ENCODE measurements around the gene SMPD3.

SMPD3 gene

GRCh38 chr16:68382296-68382718 lies 66.0 kb downstream of the SMPD3 start:
- in situ Hi-C loops (cut with HindIII; ENCODE audit: low pct_ligation_motif_present, low sequenced_read_pairs): no loop called here
- TF ChIP-seq CTCF (IDR thresholded peaks at IDR 0.05; ENCODE audit: low read depth, low read length, missing control alignments): peak; percentile 54
- no peak overlapping the region for H3K27ac ChIP-seq
- no peaks in the 10 kb centered on the region for H3K27me3 ChIP-seq (replicated peaks)
- H3K4me3 ChIP-seq (ENCODE audit: low read depth, low read length): no peak overlapping the region
- DNase-seq: no peak
- no peaks in the 10 kb centered on the region for H3K36me3 ChIP-seq (replicated peaks)

- in situ Hi-C loops (cut with HindIII; ENCODE audit: low pct_ligation_motif_present, low sequenced_read_pairs): no loop called here
- Histone ChIP-seq H3K36me3 (replicated peaks) (no peaks in the 10 kb centered on the region), H3K27me3 (replicated peaks) (no peaks in the 10 kb centered on the region), H3K4me3 (ENCODE audit: low read depth, low read length) (no peak overlapping the region), H3K27ac (no peak overlapping the region)
- no peak for TF ChIP-seq CTCF (IDR thresholded peaks at IDR 0.05; ENCODE audit: low read depth, low read length, missing control alignments)
- no peak for DNase-seq
These were observed 67.0 kb downstream of the SMPD3 start for GRCh38 chr16:68381363-68381724.

GRCh38 chr16:68380676-68381362 lies 67.5 kb downstream of the SMPD3 start:
- H3K36me3 ChIP-seq (replicated peaks): no peaks in the 10 kb centered on the region
- no peak overlapping the region for H3K27ac ChIP-seq
- no peak for TF ChIP-seq CTCF (IDR thresholded peaks at IDR 0.05; ENCODE audit: low read depth, low read length, missing control alignments)
- no peak overlapping the region for H3K4me3 ChIP-seq (ENCODE audit: low read depth, low read length)
- in situ Hi-C loops (cut with HindIII; ENCODE audit: low pct_ligation_motif_present, low sequenced_read_pairs): no loop called here
- H3K27me3 ChIP-seq (replicated peaks): no peaks in the 10 kb centered on the region
- DNase-seq: no peak

- no peaks in the 10 kb centered on the region for H3K36me3 ChIP-seq (replicated peaks)
- no peak overlapping the region for H3K4me3 ChIP-seq (ENCODE audit: low read depth, low read length)
- H3K27ac ChIP-seq: no peak overlapping the region
- DNase-seq: no peak
- no peak for TF ChIP-seq CTCF (IDR thresholded peaks at IDR 0.05; ENCODE audit: low read depth, low read length, missing control alignments)
- in situ Hi-C loops (cut with HindIII; ENCODE audit: low pct_ligation_motif_present, low sequenced_read_pairs): no loop called here
- peaks cover 2% of the 10 kb centered on the region for H3K27me3 ChIP-seq (replicated peaks)
These were observed 68.0 kb downstream of the SMPD3 start for GRCh38 chr16:68380348-68380670.

GRCh38 chr16:68379472-68380347 lies 68.6 kb downstream of the SMPD3 start:
- no peak for TF ChIP-seq CTCF (IDR thresholded peaks at IDR 0.05; ENCODE audit: low read depth, low read length, missing control alignments)
- Histone ChIP-seq H3K36me3 (replicated peaks) (no peaks in the 10 kb centered on the region), H3K27me3 (replicated peaks) (peaks cover 2% of the 10 kb centered on the region), H3K27ac (no peak overlapping the region), H3K4me3 (ENCODE audit: low read depth, low read length) (no peak overlapping the region)
- no peak for DNase-seq
- in situ Hi-C loops (cut with HindIII; ENCODE audit: low pct_ligation_motif_present, low sequenced_read_pairs): no loop called here

Measured in brain microvascular endothelial cell (primary cell).